Measurements from ENCODE around the gene TMEM52B.
A peak's percentile ranks its signal among the peaks of the same experiment; 100 is the strongest.
"Not testable (repeated sequence)": the region's sequence is repeated elsewhere in the genome, so short reads cannot be mapped to it uniquely, and the experiment has no call there.

The TMEM52B gene

DNA sequence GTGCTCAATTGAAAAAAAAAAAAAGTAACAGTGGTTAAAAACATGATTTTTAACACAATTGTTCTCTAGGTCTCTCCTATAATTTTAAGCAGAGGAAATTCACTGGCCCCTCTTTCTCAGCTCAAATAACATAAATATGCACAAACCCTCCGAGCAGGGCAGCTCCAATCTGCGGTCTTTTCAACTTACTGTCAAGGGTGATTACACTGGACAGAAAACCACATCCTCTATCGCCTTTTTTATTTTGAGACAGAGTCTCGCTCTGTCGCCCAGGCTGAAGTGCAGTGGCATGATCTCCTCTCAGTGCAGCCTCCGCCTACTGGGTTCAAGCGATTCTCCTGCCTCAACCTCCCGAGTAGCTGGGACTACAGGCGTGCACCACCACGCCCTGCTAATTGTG lies 17.4 kb downstream of the TMEM52B start:
- H3K27ac ChIP-seq = no peak overlapping the region
- TF ChIP-seq ZFX (IDR thresholded peaks at IDR 0.05; ENCODE audit: borderline replicate concordance) = no peak
- TF ChIP-seq, protein P1, sequence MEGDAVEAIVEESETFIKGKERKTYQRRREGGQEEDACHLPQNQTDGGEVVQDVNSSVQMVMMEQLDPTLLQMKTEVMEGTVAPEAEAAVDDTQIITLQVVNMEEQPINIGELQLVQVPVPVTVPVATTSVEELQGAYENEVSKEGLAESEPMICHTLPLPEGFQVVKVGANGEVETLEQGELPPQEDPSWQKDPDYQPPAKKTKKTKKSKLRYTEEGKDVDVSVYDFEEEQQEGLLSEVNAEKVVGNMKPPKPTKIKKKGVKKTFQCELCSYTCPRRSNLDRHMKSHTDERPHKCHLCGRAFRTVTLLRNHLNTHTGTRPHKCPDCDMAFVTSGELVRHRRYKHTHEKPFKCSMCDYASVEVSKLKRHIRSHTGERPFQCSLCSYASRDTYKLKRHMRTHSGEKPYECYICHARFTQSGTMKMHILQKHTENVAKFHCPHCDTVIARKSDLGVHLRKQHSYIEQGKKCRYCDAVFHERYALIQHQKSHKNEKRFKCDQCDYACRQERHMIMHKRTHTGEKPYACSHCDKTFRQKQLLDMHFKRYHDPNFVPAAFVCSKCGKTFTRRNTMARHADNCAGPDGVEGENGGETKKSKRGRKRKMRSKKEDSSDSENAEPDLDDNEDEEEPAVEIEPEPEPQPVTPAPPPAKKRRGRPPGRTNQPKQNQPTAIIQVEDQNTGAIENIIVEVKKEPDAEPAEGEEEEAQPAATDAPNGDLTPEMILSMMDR (IDR thresholded peaks at IDR 0.05) = no peak

DNA sequence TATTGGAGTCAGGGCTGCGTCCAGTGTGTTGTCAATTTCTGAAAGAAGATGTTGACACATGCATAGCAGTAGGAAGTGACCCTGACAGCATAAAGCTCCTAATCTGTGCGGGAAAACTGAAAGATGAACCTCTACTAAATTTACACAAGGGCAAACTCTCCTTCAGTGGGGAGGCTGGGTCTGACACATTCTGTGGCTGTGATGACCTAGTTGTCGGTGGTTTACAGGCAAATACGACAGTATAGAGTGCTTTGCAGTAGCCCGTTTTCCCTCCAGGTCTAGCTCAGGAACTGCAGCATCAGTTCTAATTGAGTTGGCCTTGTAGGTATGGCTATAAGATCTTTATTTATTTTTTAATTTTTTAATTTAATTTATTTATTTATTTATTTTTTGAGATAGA lies 19.0 kb downstream of the TMEM52B start:
- TF ChIP-seq, protein P1 (IDR thresholded peaks at IDR 0.05) = no peak
- TF ChIP-seq ZFX (IDR thresholded peaks at IDR 0.05; ENCODE audit: borderline replicate concordance) = no peak
- H3K27ac ChIP-seq = no peak overlapping the region

DNA sequence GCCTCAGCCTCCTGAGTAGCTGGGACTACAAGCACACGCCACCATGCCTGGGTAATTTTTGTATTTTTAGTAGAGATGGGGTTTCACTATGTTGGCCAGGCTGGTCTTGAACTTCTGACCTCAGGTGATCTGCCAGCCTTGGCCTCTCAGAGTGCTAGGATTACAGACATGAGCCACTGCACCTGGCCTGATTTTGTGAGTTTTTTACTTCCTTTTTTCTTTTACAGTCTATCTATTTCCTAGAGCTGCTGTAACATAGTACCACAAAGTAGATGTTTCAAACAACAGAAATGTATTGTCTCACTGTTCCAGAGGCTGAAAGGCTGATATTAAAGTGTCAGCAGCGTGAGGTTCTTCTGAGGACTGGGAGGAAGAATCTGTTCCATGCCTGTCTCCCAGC lies 25.7 kb downstream of the TMEM52B start:
- H3K27ac ChIP-seq = not testable (repeated sequence)

DNA sequence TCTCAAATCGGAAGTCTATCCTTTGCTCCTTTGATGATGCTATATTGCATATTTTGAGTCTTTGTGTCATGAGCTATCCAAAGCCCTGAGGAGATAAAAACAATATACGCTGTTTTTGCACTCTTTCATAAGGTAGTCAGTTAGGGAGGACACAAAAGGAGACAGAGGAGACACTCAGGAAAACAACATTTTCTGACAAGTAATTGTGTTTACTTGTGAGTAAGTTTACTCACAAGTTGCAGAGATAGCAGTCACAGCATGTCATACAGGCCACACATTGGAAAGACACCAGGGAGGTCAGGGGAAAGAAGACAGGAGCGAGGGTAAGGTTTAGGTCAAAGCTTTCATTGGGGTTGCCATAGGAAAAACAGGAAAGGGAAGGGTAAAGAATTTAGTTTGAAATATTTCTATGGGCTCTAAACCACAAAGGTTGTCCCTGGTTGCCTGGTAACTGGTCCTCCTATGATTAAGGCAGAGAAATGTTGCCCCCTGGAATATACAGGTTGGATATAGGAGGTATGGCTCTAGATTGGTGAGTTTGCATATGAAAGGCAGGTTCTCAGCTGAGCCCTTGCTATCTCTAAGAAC lies 26.5 kb downstream of the TMEM52B start:
- TF ChIP-seq, protein P1 (IDR thresholded peaks at IDR 0.05) = no peak
- no peak for TF ChIP-seq ZFX (IDR thresholded peaks at IDR 0.05; ENCODE audit: borderline replicate concordance)
- no peak overlapping the region for H3K27ac ChIP-seq

DNA sequence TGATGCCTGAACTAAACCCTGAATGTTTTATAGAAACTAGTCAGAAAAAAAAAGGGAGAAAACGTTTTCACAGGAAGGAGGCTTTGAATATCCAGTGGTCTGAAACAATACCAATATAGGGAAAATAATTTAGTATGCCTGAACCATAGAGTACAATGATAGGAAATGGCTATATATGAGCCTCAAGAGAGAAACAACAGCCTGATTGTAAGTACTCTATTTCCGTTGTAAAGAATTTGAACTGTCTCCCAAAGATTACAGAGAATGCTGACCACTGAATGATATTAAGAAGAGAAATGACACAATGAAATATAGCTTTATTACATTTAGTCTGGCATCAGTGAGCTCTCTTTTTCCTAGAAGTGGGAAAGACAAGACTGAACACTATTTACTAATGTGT lies 28.3 kb downstream of the TMEM52B start:
- H3K27ac ChIP-seq = no peak overlapping the region
- TF ChIP-seq ZFX (IDR thresholded peaks at IDR 0.05; ENCODE audit: borderline replicate concordance) = no peak

DNA sequence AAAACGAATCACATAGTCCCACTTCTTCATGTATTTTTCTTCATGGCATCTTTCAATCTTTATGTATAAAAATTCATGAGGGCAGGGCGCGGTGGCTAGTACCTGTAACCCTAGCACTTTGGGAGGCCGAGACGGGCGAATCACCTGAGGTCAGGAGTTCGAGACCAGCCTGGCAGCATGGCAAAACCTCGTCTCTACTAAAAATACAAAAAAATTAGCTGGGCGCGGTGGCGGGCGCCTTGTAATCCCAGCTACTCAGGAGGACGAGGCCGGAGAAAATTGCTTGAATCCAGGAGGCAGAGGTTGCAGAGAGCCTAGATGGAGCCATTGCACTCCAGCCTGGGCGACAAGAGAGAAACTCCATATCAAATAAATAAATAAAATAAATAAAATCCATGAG lies 31.4 kb downstream of the TMEM52B start:
- no peak overlapping the region for H3K27ac ChIP-seq
- TF ChIP-seq, protein P1 (IDR thresholded peaks at IDR 0.05) = no peak
- TF ChIP-seq ZFX (IDR thresholded peaks at IDR 0.05; ENCODE audit: borderline replicate concordance) = no peak

DNA sequence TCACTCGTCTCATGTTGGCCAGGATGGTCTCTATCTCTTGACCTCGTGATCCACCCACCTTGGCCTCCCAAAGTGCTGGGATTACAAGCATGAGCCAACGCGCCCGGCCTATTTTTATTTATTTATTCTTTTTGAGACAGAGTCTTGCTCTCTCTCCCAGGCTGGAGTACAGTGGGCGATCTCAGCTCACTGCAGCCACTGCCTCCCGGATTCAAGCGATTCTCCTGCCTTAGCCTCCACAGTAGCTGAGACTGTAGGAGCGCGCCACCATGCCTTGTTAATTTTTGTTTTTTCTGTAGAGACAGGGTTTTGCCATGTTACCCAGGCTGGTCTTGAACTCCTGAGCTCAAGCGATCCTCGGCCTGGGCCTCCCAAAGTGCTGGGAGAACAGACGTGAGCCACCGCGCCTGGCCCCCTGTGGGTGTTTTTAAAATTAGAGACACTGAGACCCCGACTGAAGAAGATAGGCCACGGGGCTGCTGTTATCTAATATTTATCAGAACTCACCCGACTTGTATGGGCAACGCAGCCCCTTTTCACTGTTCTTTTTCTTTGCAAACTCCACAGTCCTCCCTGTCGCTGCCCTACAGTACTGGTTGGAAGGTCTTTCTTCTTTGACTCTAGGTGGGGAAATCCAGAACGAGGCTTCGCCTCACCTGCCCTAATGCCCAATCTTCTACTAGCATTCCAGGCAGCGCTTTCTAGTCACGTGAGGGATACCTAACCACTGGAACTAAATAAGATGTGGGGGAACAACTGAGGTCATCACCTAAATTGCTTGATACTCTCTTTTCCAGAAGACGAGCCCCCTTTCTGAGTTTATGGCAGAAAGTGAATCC lies 32.5 kb downstream of the TMEM52B start:
- TF ChIP-seq, protein P1 (IDR thresholded peaks at IDR 0.05) = no peak
- H3K27ac ChIP-seq = peak overlapping the region; percentile 65

DNA sequence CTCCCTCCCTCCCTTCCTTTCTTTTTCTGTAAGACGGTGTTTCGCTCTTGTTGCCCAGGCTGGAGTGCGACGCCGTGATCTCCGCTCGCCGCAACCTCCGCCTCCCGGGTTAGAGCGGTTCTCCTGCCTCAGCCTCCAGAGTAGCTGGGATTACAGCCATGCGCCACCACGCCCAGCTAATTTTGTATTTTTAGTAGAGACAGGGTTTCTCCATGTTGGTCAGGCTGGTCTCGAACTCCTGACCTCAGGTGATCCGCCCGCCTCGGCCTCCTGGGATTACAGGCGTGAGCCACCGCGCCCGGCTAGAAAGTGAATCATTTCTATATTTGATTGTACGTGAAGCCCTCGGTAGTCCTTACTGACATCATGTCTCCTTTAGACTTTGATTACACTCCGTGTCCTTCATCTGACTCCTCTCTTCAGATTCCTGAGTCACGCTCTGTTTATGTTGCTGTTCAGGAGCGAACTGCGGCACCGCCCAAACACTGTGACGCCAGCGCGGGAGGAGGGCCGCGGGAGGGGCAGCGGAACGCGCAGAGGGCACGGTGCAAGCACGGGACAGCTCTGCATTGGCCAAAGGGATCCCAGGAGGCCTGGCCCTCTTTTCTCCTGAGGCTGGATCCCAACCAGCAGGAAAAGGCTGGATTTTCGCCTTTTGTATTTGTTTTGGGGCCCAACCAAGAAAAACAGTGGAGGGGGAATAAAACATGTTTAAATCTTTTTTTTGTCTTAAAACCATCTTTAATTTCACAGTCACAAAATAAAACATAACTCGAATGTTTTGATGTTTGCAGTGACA lies 33.3 kb downstream of the TMEM52B start:
- H3K27ac ChIP-seq = peak overlapping the region; percentile 65
- TF ChIP-seq, protein P1 (IDR thresholded peaks at IDR 0.05) = no peak
- no peak for TF ChIP-seq ZFX (IDR thresholded peaks at IDR 0.05; ENCODE audit: borderline replicate concordance)
